NCI-H2196 treated with DMSO at 0.1 percent for 48 hours (cell line): ENCODE data around the gene CCDC60.
A peak's percentile ranks its signal among the peaks of the same experiment; 100 is the strongest.

Experiments used
- DNase-seq: peaks from one replicate; lab custom pipeline; 2025; ENCODE audit not compliant: unreplicated experiment; lab: John Stamatoyannopoulos, UW

The CCDC60 gene

DNA sequence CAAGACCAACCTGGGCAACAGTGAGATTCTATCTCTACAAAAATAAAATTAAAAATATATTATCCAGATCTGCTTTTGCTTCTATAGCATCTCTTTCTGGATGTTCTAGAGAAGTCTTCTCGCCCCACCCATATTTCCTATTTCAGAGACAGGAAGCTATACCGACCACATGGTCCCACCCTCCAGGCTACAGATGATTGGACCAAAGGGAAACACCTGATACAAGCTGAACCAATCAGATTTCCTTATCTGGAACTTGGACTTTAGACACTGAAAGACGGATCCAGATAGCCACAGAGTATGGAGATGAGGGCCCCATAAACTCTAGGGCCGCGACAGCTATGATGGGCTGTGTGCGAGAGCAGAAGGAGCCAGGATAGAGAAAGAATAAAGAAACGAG, 48.7 kb downstream of the CCDC60 start:
- no peak for DNase-seq

DNA sequence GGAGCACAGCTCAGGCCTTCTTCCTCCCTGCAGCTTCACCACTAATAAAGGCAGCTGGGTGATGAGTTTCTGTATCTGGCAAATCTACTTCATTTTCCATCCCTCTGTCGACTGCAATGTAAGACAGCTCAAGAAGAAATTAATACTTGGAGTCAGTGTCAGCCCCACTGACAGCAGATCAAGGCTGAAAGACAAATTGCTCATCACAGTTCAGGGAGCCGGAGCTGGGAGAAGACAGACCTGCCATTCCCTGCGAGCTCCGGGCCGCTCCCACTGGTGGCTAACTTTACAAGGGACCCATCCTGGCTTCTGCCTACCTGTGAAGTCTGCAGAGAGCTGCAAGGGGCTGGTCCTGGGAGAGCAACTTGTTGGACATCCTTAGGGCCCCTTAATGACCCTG, 49.8 kb downstream of the CCDC60 start:
- DNase-seq, result no peak

DNA sequence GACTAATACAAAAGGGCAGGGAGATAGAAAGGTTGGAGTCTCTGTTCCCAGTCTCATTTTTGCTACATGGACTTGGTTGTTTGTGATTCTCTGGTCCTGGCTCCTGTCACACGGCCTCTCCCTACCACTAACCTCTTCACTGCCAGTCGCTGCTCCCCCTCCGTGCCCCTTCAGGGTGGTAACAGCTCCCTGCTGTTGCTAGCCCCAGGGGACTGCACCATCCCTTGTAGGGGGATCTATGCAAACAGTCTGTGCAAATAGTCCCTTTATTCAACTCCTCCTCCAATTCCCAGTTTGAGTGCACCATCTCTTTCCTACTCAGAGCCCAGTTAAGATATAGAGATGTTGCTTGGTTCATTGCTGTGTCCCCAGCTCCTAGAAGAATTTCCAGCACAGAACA, 51.1 kb downstream of the CCDC60 start:
- DNase-seq, result no peak

DNA sequence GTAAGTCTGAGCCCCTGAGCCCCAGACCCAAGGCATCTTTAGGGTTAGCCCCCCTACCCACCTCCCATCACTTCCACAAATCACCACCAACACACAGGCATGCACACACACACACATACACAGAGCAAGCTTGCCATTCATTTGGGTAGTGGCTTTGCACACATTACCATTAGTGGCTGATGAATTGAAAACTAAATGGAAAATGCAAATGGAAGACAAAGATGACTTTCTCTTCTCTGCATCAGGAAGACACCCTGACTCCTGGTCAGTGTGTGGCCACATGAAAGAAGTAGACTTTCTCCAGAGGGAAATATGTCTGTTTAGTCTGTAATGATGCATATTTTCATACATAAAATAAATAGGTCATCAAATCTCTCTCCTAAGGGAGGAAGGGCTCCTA, 55.2 kb downstream of the CCDC60 start:
- no peak for DNase-seq

DNA sequence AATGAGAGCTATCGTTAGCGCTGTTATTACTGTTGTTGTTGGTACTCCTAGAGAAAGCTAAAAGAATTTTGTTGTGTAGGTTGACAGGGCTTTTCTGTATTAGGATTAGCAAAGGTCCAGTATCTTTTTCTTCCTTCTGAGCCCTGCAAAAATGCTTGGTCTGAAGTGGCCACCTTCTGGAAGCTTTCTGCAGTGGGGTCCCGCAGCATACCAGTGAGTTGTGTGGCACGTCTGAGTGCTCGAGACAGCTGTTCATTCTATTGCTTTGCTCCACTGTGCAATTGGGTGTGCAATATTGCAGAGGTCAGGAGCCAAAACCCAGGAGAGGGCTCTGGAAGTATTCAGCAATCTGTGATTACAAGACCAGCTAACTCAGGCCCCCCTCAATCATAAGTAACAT, 57.1 kb downstream of the CCDC60 start:
- DNase-seq, result no peak

DNA sequence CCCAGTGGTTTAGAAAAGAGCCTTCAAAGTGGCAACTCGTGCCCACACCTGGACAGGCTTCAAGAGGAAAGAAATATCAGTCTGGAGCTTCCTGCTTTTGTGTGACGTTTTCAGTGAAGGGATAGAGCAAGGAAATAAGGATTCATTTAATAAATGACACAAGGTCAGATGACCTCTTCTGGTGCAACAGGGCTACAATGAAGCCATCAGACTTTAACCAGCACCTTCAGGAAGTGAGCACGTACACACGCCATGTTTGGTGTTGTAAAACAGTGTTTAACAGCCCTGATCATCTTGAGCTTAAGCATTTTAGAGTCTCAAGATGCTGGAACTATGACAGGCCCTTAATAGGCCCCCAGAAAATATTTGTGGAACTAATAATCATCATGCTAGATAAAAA, 59.1 kb downstream of the CCDC60 start:
- no peak for DNase-seq

DNA sequence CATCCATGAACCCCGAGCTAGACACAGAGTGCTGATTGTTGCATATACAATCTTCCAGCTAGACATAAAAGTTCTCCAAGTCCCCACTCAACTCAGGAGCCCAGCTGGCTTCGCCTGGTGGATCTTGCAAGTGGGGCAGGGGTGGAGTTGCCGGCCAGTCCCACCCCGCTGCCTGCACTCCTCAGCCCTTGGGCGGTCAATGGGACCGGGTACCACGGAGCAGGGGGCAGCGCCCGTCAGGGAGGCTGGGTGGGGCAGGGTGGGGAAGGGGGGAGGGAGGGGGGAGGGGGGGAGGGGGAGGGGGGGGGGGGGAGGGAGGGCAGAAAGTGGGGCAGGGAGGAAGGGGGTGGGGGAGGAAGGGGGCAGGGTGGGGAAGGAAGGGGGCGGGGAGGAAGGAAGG, 63.0 kb downstream of the CCDC60 start:
- DNase-seq, result no peak

DNA sequence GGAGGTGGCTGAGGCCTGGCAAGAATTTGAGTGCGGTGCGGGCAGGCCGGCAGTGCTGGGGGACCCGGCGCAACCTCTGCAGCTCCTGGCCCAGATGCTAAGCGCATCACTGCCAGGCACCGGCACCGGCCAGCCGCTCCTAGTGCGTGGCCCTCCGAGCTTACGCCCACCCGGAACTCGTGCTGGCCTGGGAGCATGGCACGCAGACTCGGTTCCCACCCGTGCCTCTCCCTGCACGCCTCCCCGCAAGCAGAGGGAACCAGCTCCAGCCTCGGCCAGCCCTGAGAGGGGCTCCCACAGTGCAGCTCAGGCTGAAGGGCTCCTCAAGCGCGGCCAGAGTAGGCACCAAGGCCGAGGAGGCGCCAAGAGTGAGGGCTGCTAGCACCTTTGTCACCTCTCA, 63.7 kb downstream of the CCDC60 start:
- DNase-seq, result no peak

DNA sequence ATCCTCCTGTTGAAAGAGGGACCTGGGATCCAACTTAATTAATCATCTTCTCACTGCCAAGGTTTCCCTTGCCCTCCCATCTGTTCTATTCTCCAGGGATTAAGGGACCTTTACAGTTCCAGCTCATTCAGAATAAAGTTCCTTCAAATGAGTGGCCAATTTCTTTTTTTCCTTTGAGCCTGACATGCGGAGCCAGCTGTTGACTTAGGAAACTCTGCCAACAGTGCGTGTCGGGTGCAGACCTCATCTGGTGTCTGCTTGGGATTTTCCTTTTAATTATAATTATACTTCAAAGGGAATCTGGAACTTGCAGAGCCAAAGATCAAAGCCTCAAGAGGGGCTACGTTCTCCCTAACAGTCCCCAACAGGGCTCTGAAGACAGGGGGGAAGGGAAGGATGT, 64.8 kb downstream of the CCDC60 start:
- no peak for DNase-seq

DNA sequence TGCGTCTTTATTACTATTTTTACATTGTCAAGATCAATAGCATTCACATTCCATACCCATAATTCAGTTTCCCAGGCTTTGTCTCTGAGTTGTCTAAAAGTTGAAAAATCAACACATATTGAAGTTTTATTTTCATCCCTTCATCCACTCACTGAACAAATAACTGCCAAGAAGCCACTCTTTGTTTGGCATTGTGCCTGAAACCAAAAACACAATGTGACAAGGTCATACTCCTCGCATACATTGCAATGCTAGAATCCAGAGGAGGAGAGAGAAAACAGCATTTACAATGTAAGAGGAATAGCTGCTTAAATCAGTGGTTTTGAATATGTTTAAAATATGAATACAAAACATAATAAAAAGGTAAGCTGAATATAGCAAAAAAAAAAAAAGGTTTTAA, 71.8 kb downstream of the CCDC60 start:
- no peak for DNase-seq

DNA sequence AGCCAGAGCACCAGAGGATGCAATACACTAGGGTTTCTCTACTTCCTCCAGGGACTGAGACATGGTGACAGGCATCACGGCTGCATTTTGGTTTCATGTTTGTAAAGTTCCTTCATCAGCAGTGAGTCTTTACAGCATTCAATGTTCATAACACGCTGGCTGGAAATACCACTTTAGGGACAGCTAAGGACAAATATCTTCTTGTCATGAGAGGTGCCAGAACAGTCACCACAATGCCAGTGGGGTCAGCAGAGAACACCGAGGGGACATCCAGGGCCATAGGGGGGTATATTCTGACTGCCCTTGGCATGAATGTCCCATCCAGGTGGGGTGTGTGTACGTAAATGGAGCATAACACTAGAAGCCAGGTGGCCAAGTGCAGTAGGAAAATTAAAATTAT, 72.3 kb downstream of the CCDC60 start:
- DNase-seq, result no peak

DNA sequence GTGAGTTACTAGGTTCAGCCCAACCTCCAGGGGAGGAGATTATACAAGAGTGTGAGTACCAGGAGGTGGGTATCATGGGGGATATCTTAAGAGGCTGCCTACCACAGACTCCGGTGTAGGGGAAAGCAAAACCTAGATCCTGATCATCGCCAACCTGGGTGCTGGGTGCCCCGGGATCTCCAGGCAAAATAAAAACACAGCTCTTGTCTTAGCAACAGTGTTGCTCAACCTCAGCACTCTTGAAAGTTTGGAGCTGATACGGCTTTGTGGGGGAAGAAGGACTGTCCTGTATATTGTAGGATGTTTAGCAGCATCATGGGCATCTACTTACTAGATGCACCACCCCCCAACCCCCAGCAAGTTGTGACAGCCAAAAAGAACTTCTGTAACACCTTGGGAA, 74.5 kb downstream of the CCDC60 start:
- DNase-seq, result no peak

DNA sequence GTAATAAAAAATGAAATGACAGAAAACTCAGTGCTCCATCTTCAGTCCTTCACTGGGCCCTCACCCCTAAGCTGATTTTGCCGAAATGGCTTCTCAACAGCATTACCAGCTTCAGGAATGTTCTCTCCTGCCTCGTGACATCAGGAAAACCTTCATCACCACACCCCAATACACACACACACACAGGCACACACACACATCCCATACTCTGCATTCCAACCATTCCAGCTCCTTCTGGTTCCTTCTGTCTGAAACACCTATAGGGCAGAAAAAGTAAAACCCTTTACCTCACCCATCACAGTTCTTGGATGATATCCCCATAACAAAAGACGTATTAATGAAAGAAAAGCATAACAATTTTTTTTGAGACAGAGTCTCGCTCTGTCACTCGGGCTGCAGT, 75.9 kb downstream of the CCDC60 start:
- no peak for DNase-seq

DNA sequence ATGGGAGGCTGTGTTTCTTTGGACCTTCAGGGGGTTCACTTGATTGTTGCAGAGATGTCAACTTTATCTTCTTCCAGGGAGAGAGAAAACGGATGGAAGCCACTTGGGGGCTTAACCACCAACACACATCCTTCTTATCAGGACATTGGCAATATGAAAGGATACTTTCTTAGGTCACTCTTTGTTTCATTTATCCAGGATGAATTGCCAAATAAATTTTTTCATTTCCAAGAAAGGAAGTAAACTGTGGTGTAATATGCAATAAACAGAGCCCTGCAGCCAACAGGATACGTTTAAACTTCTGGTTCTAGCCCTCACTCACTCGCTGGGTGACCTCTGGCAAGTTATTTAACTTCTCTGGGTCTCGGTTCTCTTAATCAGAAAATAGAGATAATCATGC, 77.8 kb downstream of the CCDC60 start:
- DNase-seq, result no peak

DNA sequence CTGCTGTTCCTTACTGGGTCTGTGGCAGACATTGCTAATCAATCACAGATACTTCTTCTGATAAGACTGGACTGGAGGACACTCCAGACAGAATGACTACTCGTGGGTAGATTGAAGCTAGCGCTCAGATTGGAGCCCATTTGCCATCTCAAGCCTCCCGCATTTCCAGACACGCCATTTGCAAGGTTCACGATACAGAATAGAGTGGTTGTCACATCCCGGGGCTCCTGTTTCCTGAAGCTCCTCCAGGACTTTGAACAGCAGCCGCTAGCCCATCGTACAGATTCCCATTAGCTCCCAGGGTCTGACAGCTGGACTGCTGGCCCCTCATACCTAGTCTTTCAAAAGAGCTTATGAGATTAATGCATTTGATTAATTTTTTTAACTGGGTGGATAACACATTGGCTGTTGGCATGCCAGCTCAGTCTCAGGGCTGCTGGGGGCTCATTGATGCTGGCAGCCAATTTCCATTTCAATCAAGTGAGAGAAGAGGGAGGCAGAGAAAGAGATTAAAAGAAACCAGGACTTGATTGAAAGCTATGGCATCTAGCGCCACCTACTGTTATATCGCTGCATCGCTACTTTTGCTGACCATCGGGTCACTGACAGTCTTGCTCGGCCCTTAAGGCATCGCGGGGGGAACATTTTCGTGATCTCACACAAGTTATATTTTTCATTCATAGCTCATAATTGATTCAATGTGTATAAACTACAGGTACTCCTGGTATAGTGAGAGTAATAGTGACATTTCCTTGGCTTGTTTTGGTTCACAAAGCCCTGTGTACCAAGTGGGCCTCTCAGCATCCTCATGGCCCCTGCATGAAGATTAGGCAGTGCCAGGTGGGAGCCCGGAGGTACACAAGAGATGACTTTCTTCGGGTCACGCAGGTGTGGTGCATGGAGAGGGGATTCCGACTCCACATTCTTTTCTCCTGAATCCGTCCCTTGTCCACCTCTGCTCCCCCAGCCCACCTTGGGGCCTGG, 78.6 kb downstream of the CCDC60 start:
- DNase-seq, result peak; percentile 58

DNA sequence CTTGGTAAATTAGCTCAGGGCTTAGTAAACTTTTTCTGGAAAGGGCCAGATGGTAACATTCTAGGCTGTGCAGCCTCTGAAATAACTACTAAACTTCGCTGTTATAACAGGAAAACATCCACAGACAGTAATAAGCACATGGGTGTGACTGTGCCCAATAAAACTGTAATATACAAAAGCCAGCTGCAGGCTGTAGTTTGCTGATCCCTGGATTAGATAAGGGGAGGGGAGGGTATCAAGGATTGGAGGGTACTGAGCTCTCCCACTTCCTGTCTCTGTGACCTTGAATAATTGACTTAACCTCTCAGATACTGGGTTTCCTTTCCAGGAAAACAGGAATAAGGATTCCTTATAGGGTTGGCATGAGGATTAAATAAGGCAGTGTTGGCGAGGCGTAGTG, 81.2 kb downstream of the CCDC60 start:
- no peak for DNase-seq

DNA sequence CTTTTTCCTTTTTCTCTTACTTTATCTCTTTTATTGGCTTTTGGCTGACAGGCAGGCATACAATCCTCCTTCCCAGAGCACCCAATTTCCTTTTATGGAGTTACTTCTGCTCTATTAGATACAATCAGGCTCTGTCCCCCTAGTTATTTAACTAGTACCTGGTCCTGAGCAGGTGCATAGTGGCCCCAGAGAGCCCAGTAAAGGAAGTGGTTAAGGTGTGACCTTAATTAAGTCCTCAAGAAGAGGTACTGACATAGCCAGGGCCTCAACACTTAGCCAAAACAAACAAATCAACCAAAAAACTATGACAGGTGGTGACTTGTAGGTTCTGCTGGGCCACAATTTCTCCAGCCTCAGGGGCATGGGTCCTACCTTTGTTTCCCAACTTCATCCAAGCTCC, 82.9 kb downstream of the CCDC60 start:
- DNase-seq, result no peak

DNA sequence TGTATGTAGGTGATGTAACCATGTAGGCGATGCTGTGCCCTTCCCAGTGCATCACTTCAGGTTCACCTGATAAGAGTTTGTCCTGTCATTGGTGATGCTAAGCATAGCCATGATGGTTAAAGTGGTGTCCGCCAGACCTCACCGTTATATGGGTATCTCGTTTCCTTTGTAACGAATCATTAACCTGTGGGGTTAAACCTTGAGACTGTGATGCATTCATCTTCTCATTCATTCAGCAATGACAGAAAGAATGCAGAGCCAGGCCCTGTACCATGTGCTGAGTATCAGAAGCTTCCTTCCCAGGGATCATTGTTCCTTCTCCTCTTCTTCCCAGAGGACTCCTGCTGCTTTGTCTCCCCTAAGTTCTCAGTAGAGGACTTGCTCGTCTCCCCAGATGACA, 84.9 kb downstream of the CCDC60 start:
- DNase-seq, result no peak

DNA sequence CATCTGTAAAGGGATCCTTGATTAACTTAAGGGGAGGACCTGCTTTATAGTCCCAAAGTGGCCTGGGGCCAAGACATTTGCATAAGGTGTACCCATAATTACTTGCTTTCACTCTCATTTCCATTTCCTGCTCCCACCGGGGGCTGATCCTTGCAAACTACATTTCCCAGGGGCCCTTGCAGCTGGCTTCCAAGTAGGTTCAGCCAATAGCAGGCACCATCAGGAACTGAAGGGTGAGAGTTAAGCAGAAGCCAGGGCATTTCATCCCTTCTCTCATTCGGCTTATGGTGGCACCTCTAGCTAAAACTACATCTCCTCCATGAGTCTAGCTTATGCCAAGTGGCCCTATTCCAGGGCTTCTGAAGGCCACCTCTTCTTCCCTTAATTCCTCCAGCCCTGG, 88.8 kb downstream of the CCDC60 start:
- DNase-seq, result no peak

DNA sequence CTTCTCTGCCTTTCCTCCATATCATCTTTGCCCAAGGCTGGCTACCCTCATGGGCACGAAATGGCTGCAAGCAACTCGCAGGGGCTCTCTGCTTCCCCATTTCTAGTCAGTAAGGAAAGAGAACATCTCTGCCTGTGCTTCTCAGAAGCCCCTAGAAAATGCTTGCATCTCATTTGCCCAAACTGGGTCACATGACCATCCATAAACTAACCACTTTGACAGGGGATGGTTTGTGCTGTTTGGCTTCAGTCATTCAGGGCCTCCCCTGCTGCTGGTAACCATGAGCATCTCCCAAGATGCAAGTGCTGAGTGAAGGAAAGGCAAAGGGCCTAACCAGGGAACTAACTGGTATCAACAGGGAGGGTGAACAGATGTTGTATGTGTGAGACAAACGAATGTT, 91.1 kb downstream of the CCDC60 start:
- no peak for DNase-seq

DNA sequence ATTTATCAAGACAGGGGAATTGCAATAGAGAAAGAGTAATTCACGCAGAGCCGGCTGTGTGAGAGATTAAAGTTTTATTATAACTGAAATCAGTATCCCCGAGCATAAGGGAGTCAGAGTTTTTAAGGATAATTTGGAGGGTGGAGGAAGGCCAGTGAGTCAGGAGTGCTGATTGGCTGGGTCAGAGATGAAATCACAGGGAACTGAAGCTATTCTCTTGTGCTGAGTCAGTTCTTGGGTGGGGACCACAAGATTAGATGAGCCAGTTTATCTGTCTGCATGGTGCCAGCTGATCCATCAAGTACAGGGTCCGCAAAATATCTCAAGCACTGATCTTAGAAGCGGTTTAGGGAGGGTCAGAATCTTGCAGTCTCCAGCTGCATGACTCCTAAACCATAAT, 96.6 kb downstream of the CCDC60 start:
- no peak for DNase-seq

DNA sequence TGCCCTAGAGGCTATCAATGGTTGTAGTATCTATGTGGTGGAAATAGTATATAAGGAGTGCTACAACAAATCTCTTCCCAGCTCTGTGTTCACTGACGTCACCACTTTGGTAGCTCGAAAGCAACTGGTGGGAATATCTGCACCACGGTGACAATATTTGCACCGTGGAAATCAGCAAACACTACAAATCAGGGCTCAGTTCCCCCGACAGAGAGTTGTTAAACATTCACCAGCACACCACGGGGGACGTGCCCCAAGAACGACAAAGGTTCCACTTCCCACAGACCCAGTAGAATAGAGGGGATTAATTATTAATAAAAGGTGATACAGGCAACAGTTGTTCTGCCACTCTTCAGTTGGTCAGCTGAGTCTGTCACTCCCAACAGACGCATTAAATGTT, 98.4 kb downstream of the CCDC60 start:
- no peak for DNase-seq

DNA sequence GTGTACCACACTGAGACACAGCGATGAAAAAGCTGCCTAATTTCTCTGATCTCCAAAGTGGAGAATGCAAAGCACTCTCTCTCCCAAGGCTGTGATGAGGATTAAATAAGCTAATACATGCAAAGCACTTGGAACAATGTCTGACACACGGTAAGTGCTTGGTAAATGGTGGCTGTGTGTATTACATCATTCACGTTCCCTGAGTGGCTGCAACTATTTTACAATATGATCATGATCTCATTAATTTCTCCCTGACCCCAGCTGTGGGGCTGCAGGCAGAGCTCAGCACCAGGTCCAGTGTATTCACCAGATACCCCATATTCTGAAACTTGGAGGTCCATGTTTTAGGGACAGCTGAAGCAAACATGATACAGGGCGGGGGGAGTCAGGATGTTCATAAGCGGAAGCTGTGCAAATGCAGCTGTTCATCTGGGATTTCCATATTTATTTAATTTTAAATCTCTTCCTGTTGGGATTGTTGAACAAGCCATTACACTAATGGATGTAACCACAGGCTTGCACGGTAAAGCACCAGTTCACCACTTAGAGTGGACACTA, 106.4 kb downstream of the CCDC60 start:
- DNase-seq, result no peak
